Measurements from ENCODE around the gene FHL3. TPM values are rescaled to one million over a fixed set of nuclear protein-coding genes. Genes with fewer than 3 reads are reported as not detected.

FHL3 gene
- total and polyA plus RNA-seq, 9 of the 15 experiments (the other 6 are each of a cell fraction or from before 2014, with no cell fraction given) = 6.1 to 144 (median 34.1) TPM

- Histone ChIP-seq H3K9me3 (replicated peaks; ENCODE audit: control insufficient read depth, insufficient read depth, low read depth, low read length) (no peaks in the 10 kb centered on the region), H2AFZ (ENCODE audit: low read depth, low read length) (no peak overlapping the region), H3K4me3 (no peak overlapping the region), H3K27me3 (ENCODE audit: control insufficient read depth in 2 of 2, insufficient read depth in 2 of 2, low read length in 2 of 2) (no peaks in the 10 kb centered on the region), H3K79me2 (ENCODE audit: control insufficient read depth, insufficient read depth, low read length) (no peaks in the 10 kb centered on the region), H3K4me2 (ENCODE audit: insufficient read depth, low read length) (no peak overlapping the region), H4K20me1 (replicated peaks; ENCODE audit: control insufficient read depth, insufficient read depth, low read length) (0 out of 2 replicates have a peak, but pooled peaks cover 3% of the 10 kb centered on the region), H3K36me3 (ENCODE audit: control insufficient read depth, insufficient read depth, low read length) (peaks cover 60% of the 10 kb centered on the region; the same call in 2 of the 3 replicates), H3K4me1 (replicated peaks in 1 of 2; ENCODE audit: control insufficient read depth in 2 of 2, insufficient read depth in 2 of 2, low read length in 2 of 2) (no peaks in the 10 kb centered on the region), H3K9ac (ENCODE audit: insufficient read depth in 1 of 2, low read depth in 2 of 2, low read length in 2 of 2) (no peak overlapping the region), H3K9me1 (ENCODE audit: control insufficient read depth, insufficient read depth, low read length) (no peaks in the 10 kb centered on the region), H3K27ac (ENCODE audit: extremely low read depth, low read depth, low read length) (no peak overlapping the region)
- CTCF ChIA-PET (ENCODE audit: low intra/inter-chr PET ratio) = no interaction called here
- intact Hi-C loops (cut with micrococcal nuclease) = no loop called here
- in situ Hi-C loops (cut with MboI) = no loop called here
- BruUV-seq (replicated peaks) = no TSS peak
- FAIRE-seq = no peak
- 78% methylated on average over 2 of the region's 2 CpGs for WGBS (ENCODE audit: insufficient coverage, low coverage, missing lambda C conversion rate)
- TF ChIP-seq CBX2 (IDR thresholded peaks at IDR 0.05; ENCODE audit: insufficient read depth, low read length, poor library complexity, severe bottlenecking) (no peak), DIDO1 (tag; IDR thresholded peaks at IDR 0.05; ENCODE audit: low read depth) (no peak), NCOR1 (IDR thresholded peaks at IDR 0.05) (no peak), MTA3 (IDR thresholded peaks at IDR 0.05; ENCODE audit: borderline replicate concordance) (no peak), HCFC1 (IDR thresholded peaks at IDR 0.05; ENCODE audit: low read depth, low read length) (no peak), CBFA2T2 (conservative IDR thresholded peaks at IDR 0.05) (no peak), HMGN3 (IDR thresholded peaks at IDR 0.05; ENCODE audit: borderline replicate concordance, extremely low read depth, insufficient read length, low read depth, low read length) (no peak), ZFP1 (CRISPR knock-in tag; IDR thresholded peaks at IDR 0.05) (no peak), RBFOX2 (IDR thresholded peaks at IDR 0.05; ENCODE audit: low read depth, low read length) (no peak), CHD1 (IDR thresholded peaks at IDR 0.05; ENCODE audit: low read length) (no peak), ZNF133 (CRISPR knock-in tag; IDR thresholded peaks at IDR 0.05) (no peak), ELF1 (tag; IDR thresholded peaks at IDR 0.05) (no peak), SP1 (CRISPR knock-in tag; IDR thresholded peaks at IDR 0.05) (no peak), ZBTB1 (CRISPR knock-in tag; IDR thresholded peaks at IDR 0.05; ENCODE audit: borderline replicate concordance, low read depth) (no peak), MBD2 (IDR thresholded peaks at IDR 0.05; ENCODE audit: borderline replicate concordance, low read depth) (no peak), GMEB1 (CRISPR knock-in tag; IDR thresholded peaks at IDR 0.05) (no peak), ZNF830 (CRISPR knock-in tag; IDR thresholded peaks at IDR 0.05) (no peak), GABPA (tag; conservative IDR thresholded peaks at IDR 0.05; ENCODE audit: low read depth) (no peak), ZNF766 (CRISPR knock-in tag; conservative IDR thresholded peaks at IDR 0.05) (no peak)
- no peak for DNase-seq (ENCODE audit: extremely low read depth in 1 of 4, low spot score in 3 of 4)
- ATAC-seq = no peak
- POLR2A ChIA-PET = interaction anchor here (0.6 to 2.0 kb wide), 6 partner anchors 8 to 1382 kb away, joined by 3 to 8 read pairs (median 3); no protein-coding TSS in a partner anchor
These were observed 46.6 kb downstream of the FHL3 start for GRCh38 chr1:37958690-37959089.
